HG02588 (cell line): Measurements from ENCODE around the gene TAF8.

Experiments
- ATAC-seq: cut with Tn5 transposase; IDR thresholded peaks from one replicate; pipeline ENCODE4 v1.9.1; 2021; ENCODE audit warnings: mild to moderate bottlenecking, moderate library complexity; ENCODE audit not compliant: unreplicated experiment

TAF8 gene

DNA sequence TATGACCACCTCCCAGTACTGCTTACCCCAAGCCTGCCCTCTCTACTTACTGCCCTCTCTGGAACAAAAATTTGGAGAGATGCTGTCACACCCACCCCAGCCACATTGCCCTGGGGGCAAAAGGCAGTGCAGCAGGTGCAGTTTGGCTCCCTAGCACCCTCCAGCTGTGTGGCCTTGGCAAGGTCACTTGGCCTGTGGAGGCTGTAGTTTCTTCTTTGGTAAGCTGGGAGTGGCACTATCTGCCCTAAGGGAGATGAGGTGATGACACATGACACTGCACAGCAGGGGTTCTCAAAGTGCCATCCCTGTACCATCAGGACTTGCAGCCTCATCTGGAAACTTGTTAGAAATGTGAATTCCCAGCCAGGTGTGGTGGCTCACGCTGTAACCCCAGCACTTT lies 44.8 kb downstream of the TAF8 start:
- no peak for ATAC-seq

DNA sequence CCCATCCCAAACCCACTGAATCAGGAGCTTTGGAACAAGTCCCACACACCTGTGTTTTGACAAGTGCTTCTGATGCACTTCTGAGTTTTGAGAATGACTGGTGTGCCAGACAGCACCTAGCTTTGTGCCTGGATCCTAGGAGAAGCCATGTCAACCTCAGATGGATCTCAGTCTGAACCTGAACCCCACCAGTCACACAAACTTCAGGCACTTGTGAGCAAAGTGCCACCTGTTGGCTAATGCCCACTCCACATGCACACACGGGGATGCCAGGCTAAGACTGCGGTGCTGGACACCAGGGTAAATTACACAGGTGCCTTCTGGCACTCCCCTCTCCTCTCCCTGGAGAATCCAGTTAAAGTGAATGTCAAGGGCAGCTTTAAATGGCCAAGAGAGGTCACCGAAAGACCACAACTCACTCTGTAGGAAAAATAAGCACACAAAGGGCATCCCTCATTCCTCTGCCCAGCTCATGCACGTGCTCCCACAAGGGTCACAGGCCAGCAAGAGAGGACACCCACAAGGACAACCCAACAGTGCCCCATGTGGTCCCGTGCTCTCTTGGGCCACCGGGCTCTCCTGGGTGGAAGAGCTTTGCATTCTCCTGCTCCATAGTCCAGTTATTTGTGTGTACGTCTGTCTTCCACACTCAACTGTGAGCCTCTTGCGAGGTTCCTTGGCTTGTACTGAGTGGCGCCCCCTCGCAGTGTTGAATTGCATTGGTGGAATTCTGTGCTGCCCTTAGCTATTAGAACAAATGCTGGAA lies 45.6 kb downstream of the TAF8 start:
- ATAC-seq: no peak

DNA sequence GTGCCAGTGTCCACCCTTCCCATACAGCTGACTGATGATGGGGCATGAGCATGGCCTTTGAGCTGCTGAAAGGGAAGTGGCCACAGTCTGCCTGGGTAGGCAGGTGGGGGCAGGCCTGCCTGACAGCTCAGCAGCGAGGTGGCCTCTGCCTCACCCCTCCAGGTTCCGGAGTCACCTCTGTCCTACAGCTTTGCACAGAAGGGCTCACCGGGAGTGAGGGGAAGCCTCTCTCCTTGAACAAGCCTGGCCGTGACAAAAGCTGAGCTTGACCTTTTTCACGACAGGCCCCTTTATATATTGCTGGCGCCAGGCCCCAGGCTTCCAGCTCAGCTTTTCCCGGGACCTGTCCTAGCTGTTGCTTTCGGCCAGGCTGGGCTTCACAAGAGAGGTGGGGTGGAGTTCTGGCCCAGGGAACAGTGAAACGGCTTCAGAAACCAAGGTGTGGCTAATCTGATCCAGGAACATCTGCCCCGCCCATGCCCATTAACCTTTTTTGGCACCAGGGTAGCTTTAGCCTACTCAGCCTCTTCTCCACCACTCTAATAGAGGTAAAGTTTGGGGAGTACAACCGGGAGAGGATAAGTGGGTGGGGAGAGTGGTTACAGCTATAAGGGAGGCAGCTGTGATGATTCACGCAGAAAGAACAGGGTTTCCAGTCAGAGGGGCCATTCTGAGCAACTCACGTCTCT lies 49.2 kb downstream of the TAF8 start:
- ATAC-seq: no peak

DNA sequence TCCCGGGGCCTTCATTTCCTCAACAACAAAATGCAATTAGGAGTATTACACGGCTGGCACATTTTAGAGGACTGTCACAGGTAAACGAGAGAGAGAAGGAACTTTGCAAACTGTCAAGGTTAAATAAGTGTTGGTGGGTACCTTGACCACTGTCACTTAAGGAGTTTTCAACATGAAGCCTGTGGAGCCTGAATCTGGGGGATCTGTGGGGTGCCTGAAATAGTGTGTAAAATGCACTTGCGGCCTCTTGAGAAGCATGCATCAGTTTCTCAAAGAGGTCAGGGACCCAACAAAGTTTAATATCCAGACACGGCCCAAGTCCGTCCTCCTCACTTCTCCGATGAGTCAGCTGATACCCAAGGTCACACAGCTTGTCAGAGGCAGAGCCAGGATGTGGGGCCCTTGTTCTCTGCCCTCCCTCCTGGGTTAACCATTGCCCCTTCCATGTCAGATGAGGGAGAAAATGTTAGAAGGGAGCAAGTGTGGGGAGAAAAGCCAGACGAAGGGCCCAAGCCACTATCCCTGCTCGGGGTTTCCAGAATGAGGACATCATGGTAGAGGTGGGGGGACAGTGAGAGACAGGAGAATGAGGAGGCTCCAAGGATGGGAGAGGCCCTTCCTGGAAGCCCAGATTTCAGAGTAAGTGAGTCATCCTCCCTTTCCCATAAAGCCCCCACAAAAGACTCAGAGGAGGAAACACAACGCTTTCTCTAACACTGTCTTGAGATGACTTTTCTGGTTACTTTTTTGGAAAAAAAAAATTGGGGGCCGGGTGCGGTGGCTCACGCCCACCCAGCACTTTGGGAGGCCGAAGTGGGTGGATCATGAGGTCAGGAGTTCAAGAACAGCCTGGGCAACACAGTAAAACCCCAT lies 49.9 kb downstream of the TAF8 start:
- ATAC-seq: no peak

DNA sequence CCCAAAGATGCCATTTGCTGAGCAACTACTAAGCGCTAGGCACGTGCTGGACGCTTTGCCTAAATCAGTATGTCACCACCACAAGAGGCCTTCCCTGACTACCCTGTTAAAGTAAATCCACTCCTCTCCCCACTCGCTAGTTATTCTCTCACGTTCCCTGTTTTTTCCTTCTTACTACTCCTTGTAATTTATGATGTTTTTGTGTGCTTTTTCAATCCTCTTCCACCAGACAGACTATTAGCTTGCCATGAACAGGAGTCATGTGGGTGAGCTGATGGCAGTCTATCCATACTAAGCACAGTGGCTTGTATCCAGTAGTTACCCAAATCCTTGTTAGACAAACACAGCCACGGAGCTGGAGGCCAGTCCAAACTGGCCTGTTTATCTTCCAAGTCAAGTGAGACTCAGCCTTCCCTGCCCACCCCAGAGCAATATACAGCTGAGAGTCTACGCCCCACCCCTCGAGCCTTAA lies 50.9 kb downstream of the TAF8 start:
- ATAC-seq: no peak

DNA sequence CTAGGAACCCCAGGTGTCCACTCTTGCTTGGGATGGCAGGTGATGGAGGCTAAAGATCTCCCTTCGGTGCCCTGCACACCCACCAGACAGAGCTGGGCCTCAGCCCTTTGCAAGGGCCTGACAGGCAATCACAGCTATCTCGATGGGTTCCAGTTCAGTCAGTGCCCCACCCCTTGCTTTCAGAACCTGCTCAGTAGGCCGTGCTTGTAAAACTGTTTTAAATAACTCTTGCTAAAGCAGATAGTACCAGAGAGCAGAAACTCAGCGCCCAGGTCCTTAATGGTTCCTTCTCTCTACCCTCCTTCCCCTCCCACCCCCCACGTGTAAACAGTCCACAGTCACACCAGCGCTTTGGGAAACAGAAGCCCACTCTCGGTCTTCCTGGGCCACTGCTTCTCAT lies 52.9 kb downstream of the TAF8 start:
- ATAC-seq: no peak

DNA sequence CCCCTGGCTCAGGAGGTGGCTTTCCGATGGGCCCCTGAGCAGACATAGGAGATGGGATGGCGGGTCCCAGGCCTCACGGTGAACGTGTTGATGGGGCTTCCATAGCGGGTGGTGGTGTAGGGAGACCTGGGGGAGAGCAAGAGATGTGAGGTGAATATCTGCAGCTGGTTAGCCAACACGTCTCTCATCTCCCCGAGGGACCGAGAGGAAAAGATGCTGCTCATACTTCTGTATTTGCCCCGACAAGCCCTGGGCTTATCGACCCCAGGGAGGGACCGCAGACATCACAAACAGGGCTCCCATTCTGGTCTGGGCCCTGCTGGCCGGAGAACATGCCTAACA lies 53.4 kb downstream of the TAF8 start:
- ATAC-seq: no peak

DNA sequence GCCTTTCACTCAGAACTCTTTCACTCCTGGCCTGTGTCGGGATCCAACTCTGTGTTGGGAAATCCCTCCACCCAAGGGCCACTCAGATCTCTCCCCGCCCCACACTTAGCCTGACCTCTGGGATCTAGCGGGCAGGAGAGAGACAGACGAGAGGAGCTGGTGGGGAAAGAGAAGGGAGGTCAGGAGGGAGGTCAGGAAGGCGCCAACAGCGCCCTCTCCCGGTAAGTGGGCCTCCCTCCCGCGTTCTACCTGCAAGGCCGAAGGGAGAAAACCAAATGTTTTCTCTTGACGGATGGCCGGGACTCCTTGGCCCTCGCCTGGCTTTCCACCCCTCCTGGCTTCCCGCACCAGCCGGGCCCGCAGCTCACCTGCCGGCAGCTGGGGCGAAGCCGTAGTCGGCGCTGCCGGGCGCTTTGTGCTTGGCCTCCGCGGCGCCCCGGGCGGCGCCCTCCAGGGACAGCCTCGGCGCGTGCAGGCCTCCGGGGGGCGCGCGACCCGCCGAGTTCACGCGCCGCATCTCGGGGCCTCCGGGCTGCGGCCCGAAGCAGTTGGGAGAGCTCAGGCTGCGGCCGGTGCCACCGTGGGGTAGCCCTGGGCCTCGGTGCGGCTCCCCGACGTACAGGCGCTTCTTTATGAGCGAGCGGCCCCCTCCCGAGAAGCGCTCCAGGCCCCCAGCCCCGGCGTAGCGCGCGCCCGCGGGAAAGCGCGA lies 53.9 kb downstream of the TAF8 start:
- ATAC-seq: peak; percentile 52

DNA sequence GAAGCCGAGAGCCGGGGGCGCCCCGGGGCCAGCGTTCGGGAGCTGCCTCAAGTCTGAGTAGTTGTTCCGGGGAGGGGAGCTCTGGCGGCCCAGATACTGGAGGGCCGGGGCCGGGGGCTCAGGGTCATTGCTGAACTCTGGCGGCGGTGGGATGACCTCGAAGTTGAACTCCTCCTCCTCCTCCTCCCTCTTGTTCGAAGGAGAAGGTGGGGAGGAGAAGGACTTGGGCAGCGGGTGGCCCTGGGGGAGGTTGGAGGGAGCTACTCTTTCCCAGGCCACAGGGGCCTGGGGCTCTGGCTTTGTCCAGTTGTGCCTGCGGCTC lies 54.4 kb downstream of the TAF8 start:
- ATAC-seq: peak; percentile 14

DNA sequence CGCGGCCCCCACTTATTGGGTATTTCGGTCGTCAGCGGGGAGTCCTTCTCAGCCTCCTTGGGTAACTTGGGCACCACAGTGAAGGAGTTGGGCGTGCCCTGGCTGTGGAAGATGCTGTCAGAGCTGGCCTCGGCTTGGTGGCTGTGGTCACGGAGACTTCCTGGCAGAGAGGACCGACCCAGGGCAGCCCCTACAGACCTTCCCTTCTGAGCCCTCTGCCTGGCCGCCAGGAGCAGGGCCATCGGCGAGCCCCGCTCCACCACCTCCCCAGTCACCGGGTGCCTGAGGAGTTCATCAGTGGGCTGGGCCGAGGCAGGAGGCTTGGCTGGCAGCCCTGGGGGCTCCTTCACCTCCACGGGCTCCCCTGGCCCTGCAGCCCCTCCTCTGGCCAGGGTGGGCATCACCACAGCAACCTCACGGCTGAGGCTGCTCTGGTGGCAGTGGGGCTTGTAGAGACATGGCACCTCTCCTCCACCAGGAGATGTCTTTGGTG lies 54.9 kb downstream of the TAF8 start:
- no peak for ATAC-seq

DNA sequence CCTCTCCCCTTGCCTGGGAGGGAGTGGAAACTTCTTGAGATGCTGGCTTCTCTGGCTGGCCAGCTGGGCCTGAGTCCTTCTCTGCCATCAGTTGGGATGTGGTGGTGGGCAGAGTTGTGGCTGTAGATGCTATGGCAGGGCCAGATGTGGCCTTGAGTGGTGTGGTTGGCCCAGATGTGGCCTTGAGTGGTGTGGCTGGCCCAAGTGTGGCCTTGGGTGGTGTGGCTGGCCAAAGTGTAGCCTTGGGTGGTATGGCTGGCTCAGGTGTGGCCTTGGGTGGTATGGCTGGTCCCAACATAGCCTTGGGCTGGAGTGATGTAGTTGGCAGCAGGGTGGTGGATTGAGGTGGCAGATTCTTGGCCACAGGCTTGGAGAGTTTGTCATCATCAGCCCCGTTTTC lies 55.4 kb downstream of the TAF8 start:
- no peak for ATAC-seq

DNA sequence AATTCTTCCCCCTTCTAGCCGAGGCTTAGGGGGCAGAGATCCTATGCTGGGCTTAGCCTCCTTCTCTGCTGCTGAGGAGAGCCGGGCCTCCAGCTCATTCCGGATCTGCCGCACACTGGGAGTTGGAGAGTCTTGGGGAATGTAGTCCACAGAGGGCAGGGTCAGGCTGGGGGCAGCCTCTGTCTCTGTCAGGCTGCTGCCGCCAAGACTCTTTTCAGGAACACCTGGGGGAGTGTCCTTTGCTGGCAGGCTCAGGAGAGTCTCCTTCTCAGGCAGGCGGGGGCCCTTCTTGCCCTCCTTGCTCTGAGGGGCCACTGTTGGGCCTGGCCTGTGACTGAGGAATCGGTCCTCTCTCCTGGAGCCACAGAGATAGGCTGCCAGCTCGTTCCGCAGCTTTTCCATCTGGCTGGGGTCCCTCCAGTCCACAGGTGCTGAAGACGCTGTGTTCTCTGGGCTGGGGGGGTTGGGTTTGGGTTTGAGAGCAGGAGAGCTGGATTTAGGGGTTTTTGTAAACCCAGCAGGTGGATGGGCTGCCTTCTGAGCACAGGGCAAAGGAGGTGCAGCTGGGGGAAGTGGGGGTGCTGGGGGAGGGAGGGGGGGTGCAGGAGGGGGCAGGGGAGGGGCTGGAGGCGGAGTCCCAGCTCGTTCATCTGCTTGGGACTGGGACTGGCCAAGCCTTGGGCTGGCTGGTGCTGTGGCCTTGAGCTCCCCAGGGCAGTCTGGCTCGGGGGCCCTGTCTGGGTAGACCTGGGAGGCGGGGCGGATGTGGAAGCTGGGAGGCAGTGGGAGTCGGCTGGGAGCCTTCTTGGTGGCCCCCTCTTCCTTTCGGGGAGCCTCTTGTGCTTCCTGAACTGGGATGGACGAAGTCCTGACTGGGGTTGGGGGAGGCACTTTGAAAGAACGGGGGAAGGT lies 56.0 kb downstream of the TAF8 start:
- no peak for ATAC-seq

DNA sequence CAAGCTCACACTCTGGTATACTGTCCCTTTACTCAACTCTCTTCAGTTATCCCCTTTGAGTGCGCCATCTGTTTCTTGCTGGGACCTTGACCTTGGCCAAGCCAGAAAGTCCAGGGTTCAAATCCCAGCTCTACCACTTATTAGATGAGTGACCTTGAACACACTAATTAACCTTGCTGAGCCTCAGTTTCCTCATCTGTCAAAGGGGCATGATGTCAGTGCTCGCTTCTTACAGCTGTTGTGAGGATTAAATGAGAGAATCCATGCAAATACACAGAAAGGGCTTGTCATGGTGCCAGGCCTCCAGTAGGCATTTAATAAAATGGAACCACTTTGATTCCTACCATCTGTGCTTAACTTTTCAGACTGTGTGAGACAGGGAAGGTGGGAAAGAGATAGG lies 57.7 kb downstream of the TAF8 start:
- no peak for ATAC-seq

DNA sequence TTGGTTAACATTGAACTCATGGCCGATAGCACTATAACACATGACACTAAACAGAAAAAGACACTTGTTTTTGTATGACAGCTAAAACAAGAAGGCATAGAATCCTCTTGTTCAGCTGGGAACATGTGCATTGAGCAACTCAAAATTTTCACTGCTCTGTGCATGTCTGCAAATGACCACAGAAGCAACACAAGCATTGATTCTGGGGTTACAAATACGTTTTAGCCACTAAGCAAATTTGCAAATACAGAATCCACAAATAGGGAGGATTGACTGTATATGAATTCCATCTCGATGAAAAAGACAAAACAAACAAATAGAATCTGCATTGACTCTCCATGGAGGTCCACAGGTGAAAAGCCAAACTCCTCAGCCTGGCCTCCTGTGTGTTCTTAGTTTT lies 60.4 kb downstream of the TAF8 start:
- ATAC-seq: no peak

DNA sequence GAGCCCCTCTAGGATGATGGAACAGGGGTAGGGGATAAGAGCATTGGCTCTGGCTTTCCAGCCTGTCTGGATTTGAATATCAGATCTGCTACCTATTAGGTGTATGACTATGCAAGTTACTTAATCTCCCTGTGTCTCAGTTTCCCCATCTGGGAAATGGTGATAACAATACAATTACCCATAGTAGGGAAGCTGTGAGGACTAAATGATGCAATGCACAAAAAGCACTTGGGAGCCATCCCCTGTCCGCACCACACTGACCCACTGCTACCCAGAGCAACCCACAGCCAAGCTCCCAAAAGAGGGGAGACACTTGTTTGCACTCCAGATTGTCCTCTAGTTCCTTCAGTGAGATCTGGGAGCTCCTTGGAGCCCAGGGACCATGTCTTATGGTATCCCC lies 62.0 kb downstream of the TAF8 start:
- ATAC-seq: no peak

DNA sequence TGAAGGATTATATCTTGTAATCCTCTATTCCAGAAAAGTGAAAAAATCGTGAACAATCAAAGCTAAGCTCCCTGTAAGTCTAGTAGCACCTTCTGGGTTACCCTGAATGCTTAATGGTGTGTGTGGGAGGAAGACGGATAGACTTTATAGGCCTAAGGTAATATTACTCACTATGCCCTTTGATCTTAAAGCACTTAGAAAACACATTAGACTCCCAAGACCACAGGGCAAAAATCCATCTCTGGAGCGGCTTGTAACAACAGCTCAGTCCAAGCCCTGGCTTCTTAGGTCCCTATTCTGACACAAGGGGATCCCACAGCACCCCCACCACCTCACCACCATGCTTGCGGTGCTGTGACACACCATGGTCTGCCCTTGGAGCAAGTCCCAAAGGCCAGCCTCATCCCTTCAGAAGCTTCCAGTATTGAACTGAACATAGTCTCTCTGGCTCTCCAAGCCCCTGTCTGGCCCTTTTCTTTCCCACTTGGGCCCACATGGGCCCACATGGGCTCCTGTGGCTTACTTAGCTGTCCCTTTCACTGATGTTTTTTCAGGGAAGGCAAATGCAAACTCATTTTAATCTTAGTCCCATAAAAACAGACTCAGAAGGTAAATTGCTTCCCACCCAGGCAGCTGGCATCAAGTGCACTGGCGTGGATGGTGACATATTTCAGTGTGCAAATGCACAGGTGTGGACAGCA lies 63.8 kb downstream of the TAF8 start:
- no peak for ATAC-seq

DNA sequence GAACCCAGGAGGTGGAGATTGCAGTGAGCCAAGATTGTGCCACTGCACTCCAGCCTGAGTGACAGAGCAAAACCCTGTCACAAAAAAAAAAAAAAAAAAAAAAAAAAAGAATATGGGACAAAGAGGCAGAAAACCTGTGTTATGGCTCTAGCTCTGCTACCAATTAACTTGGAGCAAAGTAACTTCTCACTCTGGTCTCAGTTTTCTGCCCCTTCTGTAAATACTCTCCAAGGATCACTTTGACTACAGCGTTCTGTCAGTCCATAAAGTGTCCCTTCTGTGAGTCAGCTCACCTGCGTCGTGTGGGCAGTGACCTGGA lies 67.5 kb downstream of the TAF8 start:
- no peak for ATAC-seq

DNA sequence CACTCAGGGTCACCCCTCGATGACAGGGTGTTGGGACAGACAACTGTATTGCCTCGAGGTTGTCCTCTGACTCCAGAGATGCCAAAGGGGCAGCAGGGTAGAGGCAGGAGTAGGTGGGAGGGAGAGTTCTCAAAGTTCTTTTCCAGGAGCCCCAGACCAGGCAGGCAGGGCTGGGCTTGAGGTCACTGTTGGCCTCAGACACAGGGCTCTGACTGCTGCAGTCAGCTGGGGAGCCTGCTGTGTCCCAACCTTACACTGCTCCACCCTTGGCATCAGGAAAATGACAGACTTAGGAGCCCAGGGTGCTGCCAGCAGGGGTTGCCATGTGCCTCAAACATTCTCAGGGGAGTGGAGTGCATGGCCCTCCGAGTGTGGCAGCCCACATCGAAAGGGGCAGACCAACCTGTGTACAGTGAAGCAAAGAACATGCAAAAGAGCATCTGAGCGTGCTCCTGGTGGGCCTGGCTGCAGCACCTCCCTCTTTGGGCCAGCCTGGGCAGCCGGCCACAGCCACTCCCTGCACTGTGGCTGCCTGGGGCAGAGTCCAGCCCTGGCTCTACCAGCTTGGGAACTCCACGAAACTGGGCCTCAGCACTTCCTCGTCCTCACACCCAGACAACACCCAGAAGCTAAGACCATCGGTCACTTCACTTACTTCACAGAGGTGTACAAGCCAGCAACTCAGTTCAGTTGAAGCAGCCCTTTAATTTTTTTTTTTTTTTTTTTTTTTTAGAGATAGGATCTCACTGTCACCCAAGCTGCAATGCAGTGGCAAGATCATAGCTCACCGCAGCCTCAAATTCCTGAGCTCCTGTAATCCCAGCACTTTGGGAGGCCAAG lies 68.1 kb downstream of the TAF8 start:
- no peak for ATAC-seq
